Ovary (tissue), 9 donors: ENCODE data around the gene BCAS1. TPM values are rescaled to one million over a fixed set of nuclear protein-coding genes. Genes with fewer than 3 reads are reported as not detected.

ENCODE experiments used
- DNase-seq, 5 donors: peaks; one replicate each; pipeline ENCODE4 v3.0.0-alpha.2; 2019 to 2020
- H3K27ac ChIP-seq, 2 donors: fragments of 200-600 bp; one replicate each; pipeline versions ENCODE4 v1.5.1 to v1.8.0; 2019 to 2022
- H3K27me3 ChIP-seq: fragments of 200-600 bp; one replicate; pipeline ENCODE4 v1.8.0; 2022
- H3K36me3 ChIP-seq: fragments of 200-600 bp; sonication (generic); one replicate; pipeline ENCODE4 v1.5.1; 2019
- H3K4me1 ChIP-seq: one replicate; pipeline ENCODE4 v1.8.1; 2013; ENCODE audit warnings: mild to moderate bottlenecking, moderate library complexity; ENCODE audit not compliant: insufficient read depth
- H3K4me3 ChIP-seq: fragments of 200-600 bp; sonication (generic); one replicate; pipeline ENCODE4 v1.5.1; 2017
- H3K9me3 ChIP-seq, 2 donors: fragments of 200-600 bp in 1 of 2; sonication (generic) in 1 of 2; one replicate each; pipeline versions ENCODE4 v1.5.1 to v1.8.1; 2013 to 2019; ENCODE audit warnings: mild to moderate bottlenecking in 1 of 2, moderate library complexity in 1 of 2
- CTCF ChIP-seq, 3 donors: fragments of 450-650 bp in 2 of 3; fragments of 200-600 bp in 1 of 3; IDR thresholded peaks; one replicate each; pipeline versions ENCODE4 v1.5.1 to v1.8.0; 2016 to 2022; ENCODE audit warnings: antibody characterized with exemption in 3 of 3, mild to moderate bottlenecking in 1 of 3
- EP300 ChIP-seq: sonication (generic); formaldehyde crosslinking; IDR thresholded peaks from one replicate; pipeline ENCODE4 v1.6.1; 2017; ENCODE audit warnings: antibody characterized with exemption
- POLR2A ChIP-seq: fragments of 450-650 bp; IDR thresholded peaks from one replicate; pipeline ENCODE4 v1.6.1; 2017; ENCODE audit warnings: antibody characterized with exemption, mild to moderate bottlenecking, moderate library complexity
- WGBS, 3 donors: extraction: QIAGEN DNeasy Blood & Tissue Kit in 1 of 3; methylation state at CpG; one replicate each; pipeline versions ENCODE4 v1.1.5 to v1.1.7; 2013 to 2017; 5-methylcytosine and 5-hydroxymethylcytosine counted together
- intact Hi-C, 4 donors: fragments of 100-400 bp; cut with DNase I; formaldehyde crosslinking; loops; one replicate each; pipeline versions ENCODE4 v1.11.0 to v1.15.1; 2022 to 2023
- polyA plus RNA-seq, 2 donors: library from polyadenylated mRNA; stranded (reverse); fragments of 200-250 nt in 1 of 2; fragments of 350-450 nt in 1 of 2; fragmentation: Illumina TruSeq in 1 of 2; extraction: RNeasy Lipid Tissue Mini Kit (QIAGEN cat#74804) in 1 of 2; gene quantifications; one replicate each; pipeline ENCODE4 v1.2.3, GENCODE V29; 2013 to 2014
- total RNA-seq, 7 donors: library from RNA; depleted of rRNA in 2 of 7; stranded (reverse); fragments of >200 nt in 2 of 7; fragmentation: NEBNext Ultra II Directional in 3 of 7; extraction: Animal tissue kit (Norgen Biotek cat#: 25700) in 3 of 7; gene quantifications; one replicate each; pipeline versions ENCODE4 v1.1.0 to v1.2.4, GENCODE V29; 2016 to 2023
- donor health status: DM: no; HTN: no; CAD: no; lungs with moderate emphysema.
- donor health status: DM: no; HTN: no; CAD: no.
- donor health status: Bipolar disorder and iron deficiency.
- donor health status: DM: yes; HTN: yes; CAD: no.
- donor health status: DM: no; HTN: no; CAD: no.
- donor health status: DM: yes; HTN: yes; CAD: no.

Gene BCAS1
- total and polyA plus RNA-seq, 9 donors: 0.13 to 0.92 (median 0.51) TPM; not detected in 2

DNA sequence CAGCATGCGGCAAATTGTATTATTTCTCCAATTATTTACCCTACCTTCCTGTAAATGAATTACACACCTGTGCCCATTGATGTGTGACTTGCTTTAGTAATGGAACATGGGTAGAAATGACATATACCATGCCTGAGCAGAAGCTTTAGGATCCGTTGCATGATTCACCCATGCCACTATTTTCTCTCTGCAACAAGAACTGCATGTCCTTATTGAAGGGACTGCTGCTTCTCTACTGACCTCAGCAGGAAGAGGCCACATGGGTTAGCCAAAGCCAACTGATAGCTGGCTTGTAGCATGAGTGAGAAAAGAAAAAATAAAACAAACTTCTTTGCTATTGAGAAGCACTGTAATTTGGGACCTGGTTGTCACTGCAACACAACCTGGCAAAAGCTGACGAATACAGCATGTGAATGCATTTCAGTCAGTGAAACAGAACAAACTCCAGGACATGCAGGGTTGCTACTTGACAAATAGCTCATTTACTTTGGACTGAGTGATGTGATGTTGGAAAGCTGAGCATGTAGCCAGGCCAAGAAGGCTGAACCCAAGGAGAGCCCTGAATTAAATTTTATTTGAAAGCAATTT lies 99.2 kb downstream of the BCAS1 start:
- TF ChIP-seq EP300 (no peak), POLR2A (no peak), CTCF (IDR thresholded peaks at IDR 0.05) (no peak)
- no peaks in the 10 kb centered on the region for H3K27me3 ChIP-seq
- no peak for DNase-seq
- H3K9me3 ChIP-seq: no peaks in the 10 kb centered on the region
- H3K4me3 ChIP-seq: no peak overlapping the region
- intact Hi-C loops: no loop called here
- 83 to 93% (median 85%) methylated on average over 3 of the region's 3 CpGs for WGBS, 3 donors
- peaks cover 2% of the 10 kb centered on the region for H3K4me1 ChIP-seq
- no peaks in the 10 kb centered on the region for H3K36me3 ChIP-seq
- H3K27ac ChIP-seq: no peak overlapping the region

DNA sequence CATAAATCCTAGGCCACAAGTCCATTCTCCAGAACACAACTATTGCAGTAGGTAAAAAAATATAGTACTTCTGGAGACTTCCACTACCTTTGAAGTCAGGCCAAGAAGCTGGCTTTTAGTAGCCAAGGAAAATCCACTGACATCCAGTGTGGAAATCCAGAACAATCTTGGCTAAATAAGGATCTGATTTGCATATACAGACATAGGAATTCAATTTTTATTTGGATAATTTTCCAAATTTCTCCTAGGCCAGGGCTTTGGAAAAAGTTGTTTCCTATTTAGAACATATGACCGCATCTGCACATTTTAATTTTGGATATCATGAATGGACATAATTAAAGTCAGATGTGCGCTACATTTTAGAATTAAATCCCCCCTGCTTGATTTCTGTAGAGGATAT lies 100.2 kb downstream of the BCAS1 start:
- H3K27me3 ChIP-seq: no peaks in the 10 kb centered on the region
- WGBS, 3 donors: 85 to 95% (median 95%) methylated on average over 2 of the region's 2 CpGs
- no peak overlapping the region for H3K27ac ChIP-seq
- H3K36me3 ChIP-seq: no peaks in the 10 kb centered on the region
- intact Hi-C loops: no loop called here
- H3K4me1 ChIP-seq: peaks cover 2% of the 10 kb centered on the region
- H3K4me3 ChIP-seq: no peak overlapping the region
- TF ChIP-seq POLR2A (no peak), CTCF (IDR thresholded peaks at IDR 0.05) (no peak), EP300 (no peak)
- DNase-seq: no peak
- no peaks in the 10 kb centered on the region for H3K9me3 ChIP-seq

DNA sequence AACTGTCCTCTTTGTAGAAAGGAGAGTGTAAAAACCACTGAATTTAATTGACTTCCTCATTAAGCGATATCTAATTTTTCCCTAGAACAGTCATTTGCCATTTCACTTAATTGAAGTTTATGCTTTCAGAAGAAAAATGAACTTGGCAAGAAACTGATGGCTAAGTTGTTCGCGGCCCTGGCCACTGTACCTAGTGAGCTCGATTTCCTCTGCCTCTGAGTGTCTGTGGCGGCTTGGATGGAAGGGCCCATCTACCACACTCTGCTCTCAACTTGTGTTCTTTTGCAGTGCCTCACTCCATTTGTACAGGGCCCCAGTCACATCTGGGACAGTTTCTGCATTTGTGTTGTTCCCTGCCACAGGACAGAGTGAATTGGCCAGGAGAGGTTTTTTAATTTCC lies 102.9 kb downstream of the BCAS1 start:
- H3K36me3 ChIP-seq: no peaks in the 10 kb centered on the region
- no peak for DNase-seq
- intact Hi-C loops: no loop called here
- H3K27me3 ChIP-seq: no peaks in the 10 kb centered on the region
- H3K4me1 ChIP-seq: no peaks in the 10 kb centered on the region
- H3K27ac ChIP-seq: no peak overlapping the region
- 94 to 95% (median 94%) methylated on average over 5 of the region's 5 CpGs for WGBS, 3 donors
- no peak overlapping the region for H3K4me3 ChIP-seq
- TF ChIP-seq EP300: no peak
- TF ChIP-seq CTCF (IDR thresholded peaks at IDR 0.05): no peak
- TF ChIP-seq POLR2A: no peak
- H3K9me3 ChIP-seq: no peaks in the 10 kb centered on the region

DNA sequence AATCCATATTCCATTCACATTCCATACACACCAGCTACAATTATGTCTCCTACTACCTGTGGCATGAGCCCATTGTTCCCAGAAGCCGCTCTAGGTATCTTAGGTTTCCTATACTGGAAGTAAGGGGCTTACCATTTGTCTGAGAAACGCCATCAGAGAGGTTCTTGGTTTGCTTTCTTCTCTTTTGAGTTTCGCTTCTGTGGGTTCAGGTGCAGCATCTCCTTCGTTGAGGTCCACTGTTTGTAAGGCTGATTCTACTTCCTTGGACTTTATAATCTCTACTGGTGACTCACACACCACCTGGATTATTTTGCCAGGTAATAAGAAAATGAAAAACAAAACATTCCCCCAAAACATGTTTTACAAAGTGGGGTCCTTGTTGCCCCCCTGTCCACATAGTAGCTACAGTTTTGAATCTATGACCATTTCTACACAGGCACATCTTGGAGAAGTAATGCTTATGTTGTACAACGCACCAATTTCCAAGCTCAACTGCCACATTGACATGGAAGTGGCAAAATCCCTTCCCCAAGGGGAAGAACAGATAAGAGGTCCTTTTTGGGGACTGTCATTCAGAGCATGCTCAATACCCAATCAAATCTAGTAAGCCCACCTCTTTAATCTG lies 103.5 kb downstream of the BCAS1 start:
- 91 to 93% (median 93%) methylated on average over 5 of the region's 5 CpGs for WGBS, 3 donors
- TF ChIP-seq POLR2A (no peak), EP300 (no peak), CTCF (IDR thresholded peaks at IDR 0.05) (no peak)
- no peaks in the 10 kb centered on the region for H3K9me3 ChIP-seq
- H3K27me3 ChIP-seq: no peaks in the 10 kb centered on the region
- H3K36me3 ChIP-seq: no peaks in the 10 kb centered on the region
- no peaks in the 10 kb centered on the region for H3K4me1 ChIP-seq
- no peak for DNase-seq
- no peak overlapping the region for H3K27ac ChIP-seq
- intact Hi-C loops: no loop called here
- H3K4me3 ChIP-seq: no peak overlapping the region
